Immature natural killer cell (primary cell): ENCODE measurements around the gene OR4D9. TPM values are rescaled to one million over a fixed set of nuclear protein-coding genes. Genes with fewer than 3 reads are reported as not detected.
A peak's percentile ranks its signal among the peaks of the same experiment; 100 is the strongest.
"Not testable (repeated sequence)": the region's sequence is repeated elsewhere in the genome, so short reads cannot be mapped to it uniquely, and the experiment has no call there.

Experiments
- DNase-seq, 3 donors: peaks; one replicate each; pipeline ENCODE4 v3.0.0; 2022; ENCODE audit warnings: mixed read lengths in 1 of 3
- H3K27ac Mint-ChIP-seq, 6 donors: one replicate each; pipeline ENCODE4 v1.8.0; 2020; ENCODE audit warnings: mixed read lengths in 6 of 6, mild to moderate bottlenecking in 5 of 6, inconsistent platforms in 4 of 6, moderate library complexity in 3 of 6
- H3K27me3 Mint-ChIP-seq, 3 donors: one replicate each; pipeline ENCODE4 v1.8.0; 2020 to 2021; ENCODE audit warnings: low read depth in 3 of 3, mild to moderate bottlenecking in 3 of 3, mixed read lengths in 3 of 3, moderate library complexity in 3 of 3, inconsistent platforms in 1 of 3
- H3K36me3 Mint-ChIP-seq, 3 donors: one replicate each; pipeline ENCODE4 v1.8.0; 2020; ENCODE audit warnings: mixed read lengths in 3 of 3, inconsistent platforms in 2 of 3, mild to moderate bottlenecking in 2 of 3
- H3K4me1 Mint-ChIP-seq, 2 donors: one replicate each; pipeline ENCODE4 v1.8.0; 2020; ENCODE audit warnings: inconsistent platforms in 2 of 2, mild to moderate bottlenecking in 2 of 2, mixed read lengths in 2 of 2, moderate library complexity in 1 of 2
- H3K4me3 Mint-ChIP-seq, 5 donors: one replicate each; pipeline ENCODE4 v1.8.0; 2020; ENCODE audit warnings: mild to moderate bottlenecking in 5 of 5, mixed read lengths in 5 of 5, inconsistent platforms in 3 of 5, moderate library complexity in 3 of 5
- H3K9me3 Mint-ChIP-seq, 6 donors: one replicate each; pipeline ENCODE4 v1.8.0; 2020; ENCODE audit warnings: mild to moderate bottlenecking in 6 of 6, mixed read lengths in 6 of 6, inconsistent platforms in 4 of 6, moderate library complexity in 3 of 6
- polyA plus RNA-seq, 3 donors: library from polyadenylated mRNA; unstranded; fragments of 300-500 nt; fragmentation: Illumina TruSeq; gene quantifications; one replicate each; pipeline ENCODE4 v1.2.3, GENCODE V29; 2021

OR4D9 gene
- polyA plus RNA-seq, 3 donors from 2014 or later: not detected

DNA sequence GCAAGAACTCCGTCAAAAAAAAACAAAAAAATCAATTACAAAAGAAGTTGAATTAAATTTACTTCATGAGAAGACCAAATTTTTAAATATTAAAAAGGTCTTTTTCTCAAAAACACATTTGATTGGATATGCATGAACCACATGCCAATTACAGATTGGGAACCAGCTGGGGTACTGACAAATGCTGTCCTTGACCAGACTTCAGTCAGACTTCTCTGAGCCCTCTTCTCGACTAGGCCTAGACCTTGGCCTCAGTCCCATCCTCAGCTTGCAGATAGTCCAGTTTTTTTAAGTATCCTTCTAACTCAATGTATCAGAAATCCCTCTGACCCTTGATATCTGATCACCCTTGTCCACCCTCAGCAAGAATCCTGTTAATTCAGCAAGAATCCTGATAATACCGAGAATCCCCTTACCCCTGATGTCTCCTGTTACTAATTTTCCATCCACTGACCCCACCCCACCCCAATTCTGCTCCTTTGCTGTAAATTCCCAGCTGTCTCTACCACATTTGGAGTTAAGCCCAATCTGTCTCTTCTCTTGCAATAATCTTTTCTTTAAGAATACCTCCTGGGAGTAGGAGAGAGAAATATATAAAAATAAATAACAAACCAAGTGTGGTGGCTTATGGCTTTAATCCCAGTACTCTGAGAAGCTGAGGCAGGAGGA, 30.9 kb downstream of the OR4D9 start:
- Mint-ChIP-seq H3K4me1 (peaks cover 3 to 7% of the 10 kb centered on the region in 2 donors), H3K4me3 (no peak overlapping the region), H3K27me3 (peaks cover 1 to 7% (median 5%) of the 10 kb centered on the region in 3 donors), H3K9me3 (no peaks in the 10 kb centered on the region), H3K36me3 (no peaks in the 10 kb centered on the region), H3K27ac (no peak overlapping the region)
- DNase-seq: no peak

DNA sequence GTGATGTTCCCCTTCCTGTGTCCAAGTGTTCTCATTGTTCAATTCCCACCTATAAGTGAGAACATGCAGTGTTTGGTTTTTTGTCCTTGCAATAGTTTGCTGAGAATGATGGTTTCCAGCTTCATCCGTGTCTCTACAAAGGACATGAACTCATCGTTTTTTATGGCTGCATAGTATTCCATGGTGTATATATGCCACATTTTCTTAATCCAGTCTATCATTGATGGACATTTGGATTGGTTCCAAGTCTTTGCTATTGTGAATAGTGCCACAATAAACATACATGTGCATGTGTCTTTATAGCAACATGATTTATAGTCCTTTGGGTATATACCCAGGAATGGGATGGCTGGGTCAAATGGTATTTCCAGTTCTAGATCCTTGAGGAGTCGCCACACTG, 32.4 kb downstream of the OR4D9 start:
- H3K4me3 Mint-ChIP-seq, H3K36me3 Mint-ChIP-seq, H3K27me3 Mint-ChIP-seq, H3K9me3 Mint-ChIP-seq, H3K4me1 Mint-ChIP-seq, DNase-seq, H3K27ac Mint-ChIP-seq: not testable (repeated sequence)

DNA sequence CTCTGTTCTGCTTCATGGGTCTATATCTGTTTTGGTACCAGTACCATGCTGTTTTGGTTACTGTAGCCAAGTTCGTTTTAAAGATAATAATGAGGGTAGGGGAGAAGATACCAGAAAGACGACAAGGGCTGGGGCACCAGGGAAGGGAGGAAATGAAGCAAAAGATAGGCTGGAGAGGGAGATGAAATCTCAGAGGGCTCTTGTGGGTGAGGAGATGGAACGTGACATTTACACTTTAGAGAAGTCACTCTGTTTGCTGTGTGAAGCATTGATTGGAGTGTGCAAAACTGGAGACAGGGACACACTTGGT, 33.5 kb downstream of the OR4D9 start:
- peaks cover 0 to 12% (median 9%) of the 10 kb centered on the region in 3 donors for H3K27me3 Mint-ChIP-seq
- peaks cover 4 to 7% of the 10 kb centered on the region in 2 donors for H3K4me1 Mint-ChIP-seq
- no peaks in the 10 kb centered on the region for H3K36me3 Mint-ChIP-seq
- no peak overlapping the region for H3K27ac Mint-ChIP-seq
- H3K9me3 Mint-ChIP-seq: no peaks in the 10 kb centered on the region
- no peak for DNase-seq
- no peak overlapping the region for H3K4me3 Mint-ChIP-seq

- no peak for DNase-seq
- Mint-ChIP-seq H3K27me3 (peaks cover under 1 to 15% (median 14%) of the 10 kb centered on the region in 3 donors), H3K36me3 (no peaks in the 10 kb centered on the region), H3K27ac (no peak overlapping the region), H3K4me1 (peaks cover 7 to 12% of the 10 kb centered on the region in 2 donors), H3K4me3 (no peak overlapping the region), H3K9me3 (no peaks in the 10 kb centered on the region)
Measured at GRCh38 chr11:59545179-59546020, 34.1 kb downstream of the OR4D9 start.

DNA sequence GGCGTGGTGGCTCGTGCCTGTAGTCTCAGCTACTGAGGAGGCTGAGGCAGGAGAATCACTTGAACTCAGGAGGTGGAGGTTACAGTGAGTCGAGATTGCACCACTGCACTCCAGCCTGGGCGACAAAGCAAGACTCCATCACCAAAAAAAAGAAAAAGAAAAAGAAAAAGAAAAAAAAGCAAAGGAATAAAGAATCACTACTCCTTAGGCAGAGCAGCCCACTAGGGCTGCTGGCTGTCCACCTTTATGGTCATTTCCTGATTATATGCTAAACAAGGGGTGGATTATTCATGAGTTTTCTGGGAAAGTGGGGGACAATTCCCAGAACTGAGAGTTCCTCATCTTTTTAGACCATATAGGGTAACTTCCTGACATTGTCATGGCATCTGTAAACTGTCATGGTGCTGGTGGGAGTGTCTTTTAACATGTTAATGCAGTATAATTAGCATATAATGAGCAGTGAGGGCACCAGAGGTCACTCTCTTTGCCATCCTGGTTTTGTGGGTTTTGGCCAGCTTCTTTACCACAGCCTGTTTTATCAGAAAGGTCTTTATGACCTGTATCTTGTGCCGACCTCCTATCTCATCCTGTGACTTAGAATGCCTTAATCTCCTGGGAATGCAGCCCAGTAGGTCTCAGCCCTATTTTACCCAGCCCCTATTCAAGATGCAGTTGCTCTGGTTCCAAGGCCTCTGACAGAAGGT, 36.4 kb downstream of the OR4D9 start:
- Mint-ChIP-seq H3K27me3 (peaks cover 9 to 29% (median 28%) of the 10 kb centered on the region in 3 donors), H3K4me1 (peaks cover 23 to 32% of the 10 kb centered on the region in 2 donors), H3K27ac (peak overlapping the region in 1 of 6 donors; percentile 9)
- DNase-seq, H3K36me3 Mint-ChIP-seq, H3K9me3 Mint-ChIP-seq, H3K4me3 Mint-ChIP-seq: not testable (repeated sequence)

DNA sequence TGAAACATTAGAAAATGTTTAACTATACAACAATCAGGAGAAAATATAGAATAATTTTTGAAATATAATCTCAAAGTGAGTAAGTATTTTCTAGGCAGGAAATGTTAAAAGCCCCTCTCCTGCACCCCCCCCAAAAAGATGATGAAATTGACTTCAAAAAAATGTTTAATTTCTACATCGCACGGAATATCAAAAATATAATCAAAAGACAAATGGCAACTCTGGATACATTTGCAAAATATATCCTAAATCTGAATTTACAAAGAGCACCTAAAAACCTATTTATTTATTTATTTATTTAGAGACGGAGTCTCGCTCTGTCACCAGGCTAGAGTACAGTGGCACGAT, 36.9 kb downstream of the OR4D9 start:
- H3K9me3 Mint-ChIP-seq: peaks cover 0 to 2% (median 0%) of the 10 kb centered on the region in 6 donors
- DNase-seq: no peak
- H3K27ac Mint-ChIP-seq: no peak overlapping the region
- no peak overlapping the region for H3K4me3 Mint-ChIP-seq
- peaks cover 23 to 35% of the 10 kb centered on the region in 2 donors for H3K4me1 Mint-ChIP-seq
- peaks cover 9 to 32% (median 30%) of the 10 kb centered on the region in 3 donors for H3K27me3 Mint-ChIP-seq
- no peaks in the 10 kb centered on the region for H3K36me3 Mint-ChIP-seq

GRCh38 chr11:59550368-59550841, 39.1 kb downstream of the OR4D9 start:
- peak overlapping the region; percentile 85 to 94 (median 87) for H3K4me3 Mint-ChIP-seq

DNA sequence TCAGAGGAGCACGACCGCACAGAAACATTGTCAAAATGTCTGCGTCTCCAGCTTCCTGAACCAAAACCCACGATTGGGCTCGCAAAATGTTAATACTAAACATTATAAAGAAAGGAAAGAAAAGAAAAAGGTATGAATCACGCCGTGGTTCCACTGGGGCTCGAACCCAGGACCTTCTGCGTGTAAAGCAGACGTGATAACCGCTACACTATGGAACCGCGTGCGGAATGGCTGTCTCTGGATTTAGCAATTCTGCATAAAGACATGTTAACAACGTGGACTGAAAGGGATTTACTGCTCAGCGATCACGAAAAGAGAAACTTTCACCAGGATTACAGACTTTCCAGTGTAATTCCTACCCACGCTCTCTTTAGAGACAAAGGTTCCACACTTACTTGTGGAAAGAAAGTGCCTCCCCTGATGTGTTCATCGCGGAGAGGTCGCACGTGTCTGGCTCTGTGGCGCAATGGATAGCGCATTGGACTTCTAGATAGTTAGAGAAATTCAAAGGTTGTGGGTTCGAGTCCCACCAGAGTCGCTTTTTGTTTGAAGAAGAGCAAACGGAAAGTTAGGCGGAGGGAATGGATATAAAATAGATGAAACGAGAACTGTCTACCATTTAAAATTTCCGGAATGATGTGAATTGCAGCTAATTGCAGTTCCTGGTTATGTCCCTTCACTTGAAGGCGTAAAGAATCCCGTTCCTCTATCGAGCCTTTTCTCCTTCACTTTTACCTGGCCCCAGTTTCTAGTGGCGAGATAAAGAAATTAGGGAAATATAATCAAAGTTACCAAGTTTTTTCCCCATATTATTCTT, 39.7 kb downstream of the OR4D9 start:
- DNase-seq: peak; percentile 71 to 82 (median 78)
- H3K4me3 Mint-ChIP-seq: peak overlapping the region; percentile 85 to 94 (median 87)
- H3K27ac Mint-ChIP-seq: peak overlapping the region; percentile 65 to 92 (median 85)
- peaks cover 0 to 2% (median 0%) of the 10 kb centered on the region in 6 donors for H3K9me3 Mint-ChIP-seq
- H3K4me1 Mint-ChIP-seq: peaks cover 29 to 43% of the 10 kb centered on the region in 2 donors
- no peaks in the 10 kb centered on the region for H3K36me3 Mint-ChIP-seq
- peaks cover 12 to 37% (median 28%) of the 10 kb centered on the region in 3 donors for H3K27me3 Mint-ChIP-seq

More at GRCh38 chr11:59550368-59550841, 39.1 kb downstream of the OR4D9 start:
- Mint-ChIP-seq H3K27me3 (peaks cover 9 to 31% (median 27%) of the 10 kb centered on the region in 3 donors), H3K4me1 (peaks cover 23 to 37% of the 10 kb centered on the region in 2 donors), H3K27ac (peak overlapping the region; percentile 65 to 92 (median 85)), H3K36me3 (no peaks in the 10 kb centered on the region), H3K9me3 (peaks cover 0 to 2% (median 0%) of the 10 kb centered on the region in 6 donors)
- DNase-seq: peak; percentile 76 to 85 (median 83)

- Mint-ChIP-seq H3K9me3 (peaks cover 0 to 2% (median 0%) of the 10 kb centered on the region in 6 donors), H3K4me1 (peaks cover 36 to 52% of the 10 kb centered on the region in 2 donors), H3K27me3 (peaks cover 15 to 46% (median 34%) of the 10 kb centered on the region in 3 donors), H3K27ac (peak overlapping the region in 2 of 6 donors; percentile 88 to 92), H3K36me3 (no peaks in the 10 kb centered on the region), H3K4me3 (peak overlapping the region; percentile 85 to 94 (median 87))
- peak in 1 of 3 donors; percentile 32 for DNase-seq
Measured at GRCh38 chr11:59551659-59552521, 40.6 kb downstream of the OR4D9 start.

DNA sequence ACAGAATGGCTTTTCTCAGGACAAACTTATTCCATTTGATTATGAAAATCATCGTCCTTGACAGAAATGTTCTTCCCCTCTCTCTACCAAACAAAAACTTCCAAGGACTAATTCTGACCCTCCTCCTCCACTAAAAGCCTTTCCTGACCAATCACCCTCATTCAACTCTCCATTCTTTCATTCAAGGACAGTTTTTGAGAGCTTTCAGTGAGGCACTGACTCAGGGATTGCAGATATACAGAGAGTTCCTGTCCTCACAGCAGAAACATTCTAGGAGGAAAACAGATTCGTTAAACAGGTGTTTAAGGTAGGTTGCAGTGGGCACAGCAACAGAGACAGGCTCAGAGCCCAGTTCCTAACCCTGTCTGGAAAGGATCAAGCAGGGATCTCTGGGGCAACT, 41.5 kb downstream of the OR4D9 start:
- no peak for DNase-seq
- peaks cover 41 to 61% of the 10 kb centered on the region in 2 donors for H3K4me1 Mint-ChIP-seq
- H3K9me3 Mint-ChIP-seq: peaks cover 0 to 2% (median 0%) of the 10 kb centered on the region in 6 donors
- peak overlapping the region in 4 of 5 donors; percentile 11 to 76 (median 36) for H3K4me3 Mint-ChIP-seq
- peak overlapping the region in 1 of 6 donors; percentile 63 for H3K27ac Mint-ChIP-seq
- peaks cover 15 to 52% (median 38%) of the 10 kb centered on the region in 3 donors for H3K27me3 Mint-ChIP-seq
- H3K36me3 Mint-ChIP-seq: no peaks in the 10 kb centered on the region

- Mint-ChIP-seq H3K4me1 (peaks cover 42 to 65% of the 10 kb centered on the region in 2 donors), H3K4me3 (no peak overlapping the region), H3K27me3 (peaks cover 15 to 55% (median 41%) of the 10 kb centered on the region in 3 donors), H3K9me3 (peaks cover 0 to 2% (median 0%) of the 10 kb centered on the region in 6 donors), H3K27ac (no peak overlapping the region), H3K36me3 (no peaks in the 10 kb centered on the region)
- no peak for DNase-seq
Measured at GRCh38 chr11:59553323-59553722, 42.0 kb downstream of the OR4D9 start.

DNA sequence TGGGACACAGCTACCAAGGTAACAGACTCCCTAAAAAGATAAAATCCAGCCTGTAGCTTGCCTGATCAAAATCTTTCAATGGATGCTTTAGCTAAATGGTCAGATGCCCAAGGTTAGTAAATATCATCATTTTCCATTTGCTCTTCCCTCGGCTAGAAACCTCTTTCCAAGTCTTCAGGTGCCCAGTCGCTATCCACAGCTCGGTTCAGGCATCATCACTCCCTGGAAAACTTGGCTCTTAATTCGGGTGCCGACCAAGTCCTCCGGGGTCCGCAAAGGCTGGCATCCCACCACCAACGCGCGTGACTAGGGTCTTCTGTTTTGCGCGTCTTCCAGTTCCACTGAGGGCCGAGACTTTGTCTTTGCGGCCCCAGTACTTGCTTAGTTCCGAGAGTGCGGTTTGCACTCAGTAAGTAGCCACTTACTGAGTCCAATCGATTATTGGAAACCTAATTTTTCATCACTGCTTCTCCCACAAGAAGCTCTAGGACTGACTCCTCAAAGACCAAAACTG, 44.3 kb downstream of the OR4D9 start:
- Mint-ChIP-seq H3K4me1 (peaks cover 40 to 74% of the 10 kb centered on the region in 2 donors), H3K9me3 (peaks cover 0 to 2% (median 0%) of the 10 kb centered on the region in 6 donors), H3K36me3 (no peaks in the 10 kb centered on the region), H3K4me3 (peak overlapping the region; percentile 51 to 83 (median 72)), H3K27ac (peak overlapping the region in 2 of 6 donors; percentile 59 to 66), H3K27me3 (peaks cover 22 to 62% (median 52%) of the 10 kb centered on the region in 3 donors)
- DNase-seq: no peak
